ENCODE results near the gene ITSN1. TPM values are rescaled to one million over a fixed set of nuclear protein-coding genes. Genes with fewer than 3 reads are reported as not detected.

ITSN1 gene
- total and polyA plus RNA-seq, 2 experiments from 2014 or later: 77.9 to 95.7 TPM

DNA sequence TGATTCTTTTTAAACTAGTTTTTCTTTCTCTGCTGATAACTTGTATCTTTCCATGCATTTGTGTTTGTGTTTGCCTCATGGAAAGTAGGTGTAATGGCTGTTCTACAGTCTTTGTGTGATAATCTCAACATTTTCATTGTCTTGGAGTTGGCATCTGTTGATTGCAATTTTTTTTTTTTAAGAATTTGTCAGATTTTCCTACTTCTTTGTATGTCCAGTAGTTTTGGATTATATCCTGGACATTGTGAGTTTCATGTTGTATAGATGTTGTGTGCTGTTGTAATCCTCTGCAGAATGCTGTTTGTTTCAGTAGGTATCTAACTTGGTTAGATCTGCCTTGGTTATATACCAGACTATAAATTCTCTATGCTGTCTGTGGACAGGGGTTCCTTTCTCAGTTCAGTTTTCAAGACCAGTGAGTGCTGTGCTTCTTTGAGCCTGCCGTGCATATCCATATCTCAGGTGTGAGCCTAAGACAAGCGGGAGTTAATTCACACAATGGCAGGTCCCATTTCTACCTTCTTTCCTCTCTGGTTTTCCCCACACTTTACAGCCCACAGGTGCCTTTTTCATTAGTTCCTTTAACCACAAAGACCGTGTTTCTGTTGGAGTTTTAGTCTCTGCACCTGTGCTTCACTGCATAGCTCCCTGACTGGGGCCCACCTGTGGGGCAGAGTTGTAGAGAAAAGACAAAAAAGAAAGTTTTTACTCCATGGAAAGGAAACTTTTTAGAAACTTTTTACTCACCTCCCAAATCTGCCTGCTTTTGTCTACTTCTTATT lies 69.9 kb downstream of the ITSN1 start (continued):
- TF ChIP-seq ZNF462 (CRISPR knock-in tag; IDR thresholded peaks at IDR 0.05) (no peak), ZNF114 (CRISPR knock-in tag; IDR thresholded peaks at IDR 0.05) (no peak)

DNA sequence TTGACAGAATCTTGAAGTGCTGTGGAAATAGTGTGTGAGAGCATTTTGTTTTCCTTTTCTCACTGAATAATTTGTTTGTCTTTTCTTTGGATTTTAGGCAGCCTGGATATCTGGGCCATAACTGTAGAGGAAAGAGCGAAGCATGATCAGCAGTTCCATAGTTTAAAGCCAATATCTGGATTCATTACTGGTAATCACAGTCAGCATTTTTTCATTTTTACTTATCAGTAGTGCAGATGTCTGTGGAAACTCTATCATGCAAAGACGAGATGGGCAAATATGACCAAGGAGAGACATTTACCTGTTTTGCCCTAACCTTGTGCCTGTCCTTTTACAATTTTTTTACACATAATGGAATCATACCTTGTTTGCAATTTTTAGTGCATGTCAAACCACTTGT lies 78.8 kb downstream of the ITSN1 start:
- Mint-ChIP-seq H3K36me3 (ENCODE audit: low read depth) (peaks cover 27% of the 10 kb centered on the region), H3K27me3 (ENCODE audit: insufficient read depth, low read depth, poor library complexity) (peaks cover under 1% of the 10 kb centered on the region), H3K4me3 (no peak overlapping the region), H3K9me3 (no peaks in the 10 kb centered on the region), H3K4me1 (no peaks in the 10 kb centered on the region), H3K27ac (no peak overlapping the region)
- Histone ChIP-seq H3K4me1 (ENCODE audit: insufficient read depth) (no peaks in the 10 kb centered on the region), H2AFZ (no peak overlapping the region), H3F3A (replicated peaks; ENCODE audit: low read depth) (no peaks in the 10 kb centered on the region), H3K27me3 (ENCODE audit: insufficient read depth) (no peaks in the 10 kb centered on the region), H3K79me2 (replicated peaks; ENCODE audit: insufficient read depth) (peaks cover 33% of the 10 kb centered on the region), H3K4me3 (no peak overlapping the region), H3K4me2 (no peak overlapping the region), H4K20me1 (replicated peaks; ENCODE audit: insufficient read depth) (no peaks in the 10 kb centered on the region), H3K27ac (ENCODE audit: low read depth) (no peak overlapping the region), H3K9me2 (ENCODE audit: insufficient read depth) (no peaks in the 10 kb centered on the region), H3K36me3 (ENCODE audit: insufficient read depth) (peaks cover 25% of the 10 kb centered on the region; the same call in 1 of the 2 replicates)
- DNase-seq (ENCODE audit: low spot score) (no peak), ATAC-seq (no peak)
- TF ChIP-seq EZH2 (IDR thresholded peaks at IDR 0.05; ENCODE audit: low read depth, unreplicated experiment) (no peak), ZNF331 (CRISPR knock-in tag; IDR thresholded peaks at IDR 0.05; ENCODE audit: low read depth) (no peak), CREB1 (CRISPR knock-in tag; IDR thresholded peaks at IDR 0.05; ENCODE audit: low read depth) (no peak), ZNF462 (CRISPR knock-in tag; IDR thresholded peaks at IDR 0.05) (no peak), NANOG (IDR thresholded peaks at IDR 0.05; ENCODE audit: borderline replicate concordance) (no peak), EZH2phosphoT487 (IDR thresholded peaks at IDR 0.05; ENCODE audit: unreplicated experiment) (no peak), JUNB (IDR thresholded peaks at IDR 0.05; ENCODE audit: unreplicated experiment) (no peak)
